ENCODE data around the gene FOXC2.

The FOXC2 gene

GRCh38 chr16:86531641-86532525 lies 34.7 kb upstream of the FOXC2 start:
- in situ Hi-C loops (cut with MboI; ENCODE audit: low sequenced_read_pairs) = no loop called here

GRCh38 chr16:86532526-86532815 lies 34.2 kb upstream of the FOXC2 start:
- in situ Hi-C loops (cut with MboI; ENCODE audit: low sequenced_read_pairs) = no loop called here

GRCh38 chr16:86533076-86533475 lies 33.6 kb upstream of the FOXC2 start:
- in situ Hi-C loops (cut with MboI; ENCODE audit: low sequenced_read_pairs) = no loop called here

GRCh38 chr16:86533767-86534351 lies 32.8 kb upstream of the FOXC2 start:
- in situ Hi-C loops (cut with MboI; ENCODE audit: low sequenced_read_pairs) = no loop called here

- in situ Hi-C loops (cut with MboI; ENCODE audit: low sequenced_read_pairs) = no loop called here
Measured at GRCh38 chr16:86534779-86535615, 31.6 kb upstream of the FOXC2 start.

- in situ Hi-C loops (cut with MboI; ENCODE audit: low sequenced_read_pairs) = no loop called here
Measured at GRCh38 chr16:86536621-86537020, 30.0 kb upstream of the FOXC2 start.

- in situ Hi-C loops (cut with MboI; ENCODE audit: low sequenced_read_pairs) = no loop called here
Measured at GRCh38 chr16:86537486-86537885, 29.1 kb upstream of the FOXC2 start.

- in situ Hi-C loops (cut with MboI; ENCODE audit: low sequenced_read_pairs) = no loop called here
Measured at GRCh38 chr16:86538196-86538780, 28.3 kb upstream of the FOXC2 start.

GRCh38 chr16:86540894-86541293 lies 25.7 kb upstream of the FOXC2 start:
- in situ Hi-C loops (cut with MboI; ENCODE audit: low sequenced_read_pairs) = no loop called here

- in situ Hi-C loops (cut with MboI; ENCODE audit: low sequenced_read_pairs) = no loop called here
Measured at GRCh38 chr16:86541560-86541959, 25.1 kb upstream of the FOXC2 start.

- in situ Hi-C loops (cut with MboI; ENCODE audit: low sequenced_read_pairs) = no loop called here
Measured at GRCh38 chr16:86542756-86543750, 23.6 kb upstream of the FOXC2 start.

GRCh38 chr16:86545481-86545880 lies 21.1 kb upstream of the FOXC2 start:
- in situ Hi-C loops (cut with MboI; ENCODE audit: low sequenced_read_pairs) = no loop called here

GRCh38 chr16:86545954-86546637 lies 20.5 kb upstream of the FOXC2 start:
- in situ Hi-C loops (cut with MboI; ENCODE audit: low sequenced_read_pairs) = no loop called here

GRCh38 chr16:86546638-86547013 lies 20.0 kb upstream of the FOXC2 start:
- in situ Hi-C loops (cut with MboI; ENCODE audit: low sequenced_read_pairs) = no loop called here

- in situ Hi-C loops (cut with MboI; ENCODE audit: low sequenced_read_pairs) = no loop called here
Measured at GRCh38 chr16:86547286-86547685, 19.3 kb upstream of the FOXC2 start.

GRCh38 chr16:86549076-86549892 lies 17.3 kb upstream of the FOXC2 start:
- in situ Hi-C loops (cut with MboI; ENCODE audit: low sequenced_read_pairs) = no loop called here

GRCh38 chr16:86549893-86550190 lies 16.8 kb upstream of the FOXC2 start:
- in situ Hi-C loops (cut with MboI; ENCODE audit: low sequenced_read_pairs) = loop anchor here (25.0 kb wide), 3 partner anchors 512 to 1087 kb away; no protein-coding TSS in a partner anchor

GRCh38 chr16:86550281-86550680 lies 16.3 kb upstream of the FOXC2 start:
- in situ Hi-C loops (cut with MboI; ENCODE audit: low sequenced_read_pairs) = loop anchor here (25.0 kb wide), 3 partner anchors 512 to 1087 kb away; no protein-coding TSS in a partner anchor

GRCh38 chr16:86553356-86553755 lies 13.3 kb upstream of the FOXC2 start:
- in situ Hi-C loops (cut with MboI; ENCODE audit: low sequenced_read_pairs) = loop anchor here (25.0 kb wide), 3 partner anchors 509 to 1084 kb away; no protein-coding TSS in a partner anchor

Measured in HL-60/S4 treated with retinoic acid at 250 ng/mL for 4 days and 3 days (cell line).